KMS-11 (cell line): ENCODE data around the gene CCIN.

ENCODE experiments used
- H2AFZ ChIP-seq: fragments of 200-600 bp; sonication (generic); 2 replicates; pipeline ENCODE4 v1.6.1; 2016; ENCODE audit warnings: antibody characterized with exemption, mixed run types, low read depth
- H3K27ac ChIP-seq: fragments of 200-600 bp; sonication (generic); 2 replicates; pipeline ENCODE4 v1.6.1; 2016; ENCODE audit warnings: mild to moderate bottlenecking, mixed run types
- H3K27me3 ChIP-seq: fragments of 200-600 bp; sonication (generic); 2 replicates; pipeline ENCODE4 v1.6.1; 2017; ENCODE audit warnings: mild to moderate bottlenecking, low read depth, mixed run types, moderate library complexity; ENCODE audit not compliant: insufficient read depth
- H3K36me3 ChIP-seq: fragments of 200-600 bp; sonication (generic); 2 replicates; pipeline ENCODE4 v1.6.1; 2017; ENCODE audit warnings: mild to moderate bottlenecking, mixed run types; ENCODE audit not compliant: insufficient read depth
- H3K4me1 ChIP-seq: fragments of 200-600 bp; sonication (generic); 2 replicates; pipeline ENCODE4 v1.6.1; 2016; ENCODE audit warnings: mild to moderate bottlenecking, low read depth, mixed run types; ENCODE audit not compliant: poor library complexity, severe bottlenecking
- H3K4me2 ChIP-seq: fragments of 200-600 bp; sonication (generic); 2 replicates; pipeline ENCODE4 v1.7.0; 2016; ENCODE audit warnings: mild to moderate bottlenecking, mixed run types
- H3K4me3 ChIP-seq: fragments of 200-600 bp; sonication (generic); IDR thresholded peaks from 2 replicates; pipeline ENCODE4 v1.6.1; 2017; ENCODE audit warnings: low read depth, low read length, mixed read lengths; ENCODE audit not compliant: insufficient read depth
- H3K79me2 ChIP-seq: fragments of 200-600 bp; sonication (generic); 2 replicates; pipeline ENCODE4 v1.6.1; 2016; ENCODE audit warnings: low read depth, mixed run types; ENCODE audit not compliant: insufficient read depth
- H3K9ac ChIP-seq: fragments of 200-600 bp; sonication (generic); 2 replicates; pipeline ENCODE4 v1.6.1; 2016; ENCODE audit warnings: mild to moderate bottlenecking, mixed run types
- H4K20me1 ChIP-seq: fragments of 200-600 bp; sonication (generic); 2 replicates; pipeline ENCODE4 v1.6.1; 2016; ENCODE audit warnings: mild to moderate bottlenecking, mixed run types; ENCODE audit not compliant: insufficient read depth
- CTCF ChIP-seq: fragments of 200-600 bp; sonication (generic); conservative IDR thresholded peaks from 2 replicates; pipeline ENCODE4 v1.6.1; 2017; ENCODE audit warnings: low read depth, mild to moderate bottlenecking, antibody characterized with exemption, low read length, moderate library complexity, mixed read lengths

Gene CCIN

GRCh38 chr9:36123515-36123914, 45.7 kb upstream of the CCIN start:
- H3K79me2 ChIP-seq = no peaks in the 10 kb centered on the region
- H3K4me3 ChIP-seq = no peak overlapping the region
- no peak overlapping the region for H3K4me2 ChIP-seq
- H3K36me3 ChIP-seq = no peaks in the 10 kb centered on the region
- H3K9ac ChIP-seq = no peak overlapping the region
- no peak overlapping the region for H3K27ac ChIP-seq
- TF ChIP-seq CTCF = no peak
- no peak overlapping the region for H2AFZ ChIP-seq
- no peaks in the 10 kb centered on the region for H3K27me3 ChIP-seq
- H4K20me1 ChIP-seq = no peaks in the 10 kb centered on the region
- H3K4me1 ChIP-seq = no peaks in the 10 kb centered on the region

GRCh38 chr9:36125062-36125855, 43.9 kb upstream of the CCIN start:
- no peak for TF ChIP-seq CTCF
- H3K27ac ChIP-seq = no peak overlapping the region
- H3K27me3 ChIP-seq = no peaks in the 10 kb centered on the region
- H2AFZ ChIP-seq = no peak overlapping the region
- H4K20me1 ChIP-seq = no peaks in the 10 kb centered on the region
- H3K36me3 ChIP-seq = no peaks in the 10 kb centered on the region
- H3K9ac ChIP-seq = no peak overlapping the region
- no peaks in the 10 kb centered on the region for H3K79me2 ChIP-seq
- H3K4me3 ChIP-seq = no peak overlapping the region
- H3K4me2 ChIP-seq = no peak overlapping the region
- H3K4me1 ChIP-seq = no peaks in the 10 kb centered on the region

GRCh38 chr9:36126016-36126730, 43.0 kb upstream of the CCIN start:
- H3K4me1 ChIP-seq = no peaks in the 10 kb centered on the region
- H3K4me3 ChIP-seq = no peak overlapping the region
- H3K9ac ChIP-seq = no peak overlapping the region
- no peaks in the 10 kb centered on the region for H3K36me3 ChIP-seq
- no peak overlapping the region for H3K4me2 ChIP-seq
- no peak overlapping the region for H2AFZ ChIP-seq
- H3K79me2 ChIP-seq = no peaks in the 10 kb centered on the region
- TF ChIP-seq CTCF = no peak
- H3K27ac ChIP-seq = no peak overlapping the region
- H4K20me1 ChIP-seq = no peaks in the 10 kb centered on the region
- H3K27me3 ChIP-seq = no peaks in the 10 kb centered on the region

- Histone ChIP-seq H2AFZ (no peak overlapping the region), H3K79me2 (no peaks in the 10 kb centered on the region), H3K36me3 (no peaks in the 10 kb centered on the region), H3K9ac (no peak overlapping the region), H4K20me1 (no peaks in the 10 kb centered on the region), H3K4me3 (no peak overlapping the region), H3K4me1 (no peaks in the 10 kb centered on the region), H3K27me3 (no peaks in the 10 kb centered on the region), H3K27ac (no peak overlapping the region), H3K4me2 (no peak overlapping the region)
- TF ChIP-seq CTCF = no peak
Observed at GRCh38 chr9:36127652-36128244, 41.4 kb upstream of the CCIN start.
